Measurements from ENCODE around the gene TRIM71. TPM values are rescaled to one million over a fixed set of nuclear protein-coding genes. Genes with fewer than 3 reads are reported as not detected.

TRIM71 gene
- total RNA-seq, 1 donor from 2014 or later = 17.2 TPM

- peaks cover 13% of the 10 kb centered on the region for H3K36me3 Mint-ChIP-seq (ENCODE audit: low read depth, unreplicated experiment)
- no peak overlapping the region for H3K27ac Mint-ChIP-seq (ENCODE audit: unreplicated experiment)
- DNase-seq (ENCODE audit: low read depth) = no peak
Observed at GRCh38 chr3:32876920-32877319, 59.1 kb downstream of the TRIM71 start.

GRCh38 chr3:32877598-32877997 is 59.8 kb downstream of the TRIM71 start:
- H3K9ac ChIP-seq (ENCODE audit: low read length) = no peak overlapping the region
- no peaks in the 10 kb centered on the region for H3K27me3 Mint-ChIP-seq (ENCODE audit: low read depth, unreplicated experiment)
- peaks cover 3% of the 10 kb centered on the region for H3K4me1 ChIP-seq (ENCODE audit: insufficient read depth, low read length)
- peaks cover 13% of the 10 kb centered on the region for H3K36me3 Mint-ChIP-seq (ENCODE audit: low read depth, unreplicated experiment)
- no peak overlapping the region for H3K4me3 Mint-ChIP-seq (ENCODE audit: unreplicated experiment)
- H3K79me2 ChIP-seq (ENCODE audit: insufficient read depth, low read length) = no peaks in the 10 kb centered on the region
- no peaks in the 10 kb centered on the region for H3K36me3 ChIP-seq (ENCODE audit: insufficient read depth, low read length)
- no peak overlapping the region for H3K4me2 ChIP-seq (ENCODE audit: low read length)
- no peaks in the 10 kb centered on the region for H4K20me1 ChIP-seq (ENCODE audit: insufficient read depth, low read length)
- H3K9me3 ChIP-seq (ENCODE audit: insufficient read depth, low read depth, low read length) = no peaks in the 10 kb centered on the region
- no peak overlapping the region for H3K27ac Mint-ChIP-seq (ENCODE audit: unreplicated experiment)
- TF ChIP-seq CTCF (IDR thresholded peaks at IDR 0.05; ENCODE audit: insufficient read depth, low read depth, low read length) = no peak
- no peak for TF ChIP-seq EZH2 (IDR thresholded peaks at IDR 0.05; ENCODE audit: insufficient read depth, low read length)
- H3K27me3 ChIP-seq (ENCODE audit: insufficient read depth, low read length) = peaks cover 5% of the 10 kb centered on the region
- H2AFZ ChIP-seq (ENCODE audit: low read depth, low read length) = no peak overlapping the region
- DNase-seq (ENCODE audit: low read depth) (no peak), FAIRE-seq (no peak)
- H3K4me3 ChIP-seq (ENCODE audit: insufficient read depth, low read depth, low read length) = no peak overlapping the region
- H3K4me1 Mint-ChIP-seq (ENCODE audit: low read depth, unreplicated experiment) = no peaks in the 10 kb centered on the region
- H3K27ac ChIP-seq (ENCODE audit: low read depth, low read length) = no peak overlapping the region
- no peaks in the 10 kb centered on the region for H3K9me3 Mint-ChIP-seq (ENCODE audit: unreplicated experiment)

More at GRCh38 chr3:32876920-32877319, 59.1 kb downstream of the TRIM71 start:
- no peaks in the 10 kb centered on the region for H3K36me3 ChIP-seq (ENCODE audit: insufficient read depth, low read length)
- H3K27me3 ChIP-seq (ENCODE audit: insufficient read depth, low read length) = peaks cover 10% of the 10 kb centered on the region
- TF ChIP-seq EZH2 (IDR thresholded peaks at IDR 0.05; ENCODE audit: insufficient read depth, low read length) (no peak), CTCF (IDR thresholded peaks at IDR 0.05; ENCODE audit: insufficient read depth, low read depth, low read length) (no peak)
- H3K9me3 ChIP-seq (ENCODE audit: insufficient read depth, low read depth, low read length) = no peaks in the 10 kb centered on the region
- no peak overlapping the region for H3K9ac ChIP-seq (ENCODE audit: low read length)
- Mint-ChIP-seq H3K9me3 (ENCODE audit: unreplicated experiment) (no peaks in the 10 kb centered on the region), H3K4me3 (ENCODE audit: unreplicated experiment) (no peak overlapping the region), H3K27me3 (ENCODE audit: low read depth, unreplicated experiment) (no peaks in the 10 kb centered on the region), H3K4me1 (ENCODE audit: low read depth, unreplicated experiment) (no peaks in the 10 kb centered on the region)
- no peak for FAIRE-seq
- H3K4me2 ChIP-seq (ENCODE audit: low read length) = no peak overlapping the region
- H3K79me2 ChIP-seq (ENCODE audit: insufficient read depth, low read length) = no peaks in the 10 kb centered on the region
- H3K4me1 ChIP-seq (ENCODE audit: insufficient read depth, low read length) = peaks cover 3% of the 10 kb centered on the region
- no peak overlapping the region for H3K4me3 ChIP-seq (ENCODE audit: insufficient read depth, low read depth, low read length)
- no peak overlapping the region for H2AFZ ChIP-seq (ENCODE audit: low read depth, low read length)
- H3K27ac ChIP-seq (ENCODE audit: low read depth, low read length) = no peak overlapping the region
- no peaks in the 10 kb centered on the region for H4K20me1 ChIP-seq (ENCODE audit: insufficient read depth, low read length)

- no peak for DNase-seq (ENCODE audit: low read depth)
- Histone ChIP-seq H3K27me3 (ENCODE audit: insufficient read depth, low read length) (peaks cover 4% of the 10 kb centered on the region), H3K36me3 (ENCODE audit: insufficient read depth, low read length) (no peaks in the 10 kb centered on the region), H4K20me1 (ENCODE audit: insufficient read depth, low read length) (no peaks in the 10 kb centered on the region), H3K4me2 (ENCODE audit: low read length) (no peak overlapping the region), H3K79me2 (ENCODE audit: insufficient read depth, low read length) (no peaks in the 10 kb centered on the region), H3K9ac (ENCODE audit: low read length) (no peak overlapping the region), H3K9me3 (ENCODE audit: insufficient read depth, low read depth, low read length) (no peaks in the 10 kb centered on the region), H3K4me1 (ENCODE audit: insufficient read depth, low read length) (peaks cover 3% of the 10 kb centered on the region), H3K4me3 (ENCODE audit: insufficient read depth, low read depth, low read length) (no peak overlapping the region), H2AFZ (ENCODE audit: low read depth, low read length) (no peak overlapping the region), H3K27ac (ENCODE audit: low read depth, low read length) (no peak overlapping the region)
- TF ChIP-seq CTCF (IDR thresholded peaks at IDR 0.05; ENCODE audit: insufficient read depth, low read depth, low read length) (no peak), EZH2 (IDR thresholded peaks at IDR 0.05; ENCODE audit: insufficient read depth, low read length) (no peak)
- Mint-ChIP-seq H3K4me3 (ENCODE audit: unreplicated experiment) (no peak overlapping the region), H3K9me3 (ENCODE audit: unreplicated experiment) (no peaks in the 10 kb centered on the region), H3K27ac (ENCODE audit: unreplicated experiment) (no peak overlapping the region), H3K4me1 (ENCODE audit: low read depth, unreplicated experiment) (peaks cover 1% of the 10 kb centered on the region), H3K36me3 (ENCODE audit: low read depth, unreplicated experiment) (peaks cover 13% of the 10 kb centered on the region), H3K27me3 (ENCODE audit: low read depth, unreplicated experiment) (no peaks in the 10 kb centered on the region)
- no peak for FAIRE-seq
Observed at GRCh38 chr3:32880225-32880624, 62.4 kb downstream of the TRIM71 start.

All from astrocyte (in vitro differentiated cells and primary cell).